H1 (cell line): ENCODE data around the gene PHLDA3. TPM values are rescaled to one million over a fixed set of nuclear protein-coding genes. Genes with fewer than 3 reads are reported as not detected.

Experiments
- CTCF ChIA-PET: fragments of 300-600 bp; sonication (Branson Sonifier 250); formaldehyde crosslinking; loops from one replicate; lab custom pipeline; 2021; ENCODE audit not compliant: partially characterized antibody; lab: Charles Lee
- POLR2A ChIA-PET: fragments of 300-600 bp; sonication (Branson Sonifier 250); formaldehyde crosslinking; loops from one replicate; lab custom pipeline; 2021; ENCODE audit warnings: inconsistent platforms; ENCODE audit not compliant: partially characterized antibody; lab: Charles Lee
- DNase-seq, 2 experiments: peaks; one replicate each; pipeline versions ENCODE4 v3.0.0 to v3.0.0-alpha.2; 2010 to 2022; ENCODE audit warnings: low spot score in 2 of 2, low read depth in 1 of 2, mixed read lengths in 1 of 2
- FAIRE-seq: peaks from 2 replicates; lab custom pipeline; 2011; peaks lifted over from hg19 to GRCh38; lab: Jason Lieb, UNC
- H2AFZ ChIP-seq: 2 replicates; pipeline ENCODE4 v1.8.1; 2012; ENCODE audit warnings: low read length, inconsistent platforms
- H2AK5ac ChIP-seq: 2 replicates; pipeline ENCODE4 v1.6.1; 2013; ENCODE audit warnings: low read depth, low read length
- H2BK120ac ChIP-seq: replicated peaks from 2 replicates; pipeline ENCODE3; 2013; ENCODE audit warnings: low read depth, low read length, inconsistent platforms
- H2BK12ac ChIP-seq: 2 replicates; pipeline ENCODE4 v1.6.1; 2013; ENCODE audit warnings: low read depth, low read length
- H2BK15ac ChIP-seq: 2 replicates; pipeline ENCODE4 v1.6.1; 2013; ENCODE audit warnings: low read length
- H2BK20ac ChIP-seq: 2 replicates; pipeline ENCODE4 v1.6.1; 2013; ENCODE audit warnings: low read length
- H2BK5ac ChIP-seq: 2 replicates; pipeline ENCODE4 v1.6.1; 2013; ENCODE audit warnings: low read depth, low read length
- H3K14ac ChIP-seq: 2 replicates; pipeline ENCODE4 v1.6.1; 2013; ENCODE audit warnings: inconsistent platforms; ENCODE audit not compliant: insufficient read length
- H3K18ac ChIP-seq: 2 replicates; pipeline ENCODE4 v1.6.1; 2013; ENCODE audit warnings: low read length; ENCODE audit errors: extremely low read depth
- H3K23ac ChIP-seq: 2 replicates; pipeline ENCODE4 v1.6.1; 2013; ENCODE audit warnings: inconsistent platforms; ENCODE audit not compliant: insufficient read length
- H3K23me2 ChIP-seq: 2 replicates; pipeline ENCODE4 v1.6.1; 2013; ENCODE audit warnings: low read depth, low read length
- H3K27ac ChIP-seq: 2 replicates; pipeline ENCODE4 v1.6.1; 2011; ENCODE audit warnings: low read depth, low read length, inconsistent platforms
- H3K27me3 ChIP-seq, 4 experiments: replicated peaks in 1 of 4; 1 replicate in 1 of 4; 2 replicates in 3 of 4; pipeline versions ENCODE4 v1.6.1 to v1.8.1; 2011 to 2013; ENCODE audit warnings: low read length in 3 of 4, mild to moderate bottlenecking in 3 of 4, inconsistent platforms in 2 of 4, mixed read lengths in 2 of 4, moderate library complexity in 1 of 4; ENCODE audit not compliant: control insufficient read depth in 3 of 4, insufficient read depth in 3 of 4; ENCODE audit errors: extremely low read depth in 1 of 4
- H3K36me3 ChIP-seq, 4 experiments: 2 replicates each; pipeline versions ENCODE4 v1.6.1 to v1.8.1; 2011 to 2013; ENCODE audit warnings: mild to moderate bottlenecking in 4 of 4, low read length in 3 of 4, moderate library complexity in 2 of 4, control low read depth in 1 of 4, inconsistent platforms in 1 of 4; ENCODE audit not compliant: insufficient read depth in 4 of 4, control insufficient read depth in 2 of 4
- H3K4ac ChIP-seq: replicated peaks from 2 replicates; pipeline ENCODE3; 2013; ENCODE audit warnings: low read length, low read depth, mixed read lengths, inconsistent platforms; ENCODE audit not compliant: insufficient read length
- H3K4me1 ChIP-seq, 4 experiments: replicated peaks in 1 of 4; 1 replicate in 1 of 4; 2 replicates in 3 of 4; pipeline versions ENCODE4 v1.6.1 to v1.8.1; 2011 to 2013; ENCODE audit warnings: low read length in 3 of 4, inconsistent platforms in 2 of 4, mixed read lengths in 1 of 4; ENCODE audit not compliant: insufficient read depth in 4 of 4, control insufficient read depth in 3 of 4
- H3K4me2 ChIP-seq, 2 experiments: 2 replicates each; pipeline versions ENCODE4 v1.6.1 to v1.8.1; 2011 to 2013; ENCODE audit warnings: low read depth in 2 of 2, low read length in 2 of 2, control low read depth in 1 of 2, inconsistent platforms in 1 of 2, mild to moderate bottlenecking in 1 of 2; ENCODE audit not compliant: insufficient read depth in 1 of 2
- H3K4me3 ChIP-seq, 4 experiments: fragments of 200-600, 300-600 bp in 1 of 4; sonication (generic), shearing (Covaris generic), sonication (Bioruptor Twin) in 1 of 4; 2 replicates each; pipeline versions ENCODE4 v1.5.1 to v1.8.1; 2011 to 2016; ENCODE audit warnings: low read length in 4 of 4, low read depth in 3 of 4, control low read depth in 2 of 4, inconsistent platforms in 2 of 4, mild to moderate bottlenecking in 2 of 4, mixed read lengths in 1 of 4, moderate library complexity in 1 of 4; ENCODE audit not compliant: insufficient read depth in 2 of 4; ENCODE audit errors: extremely low read depth in 1 of 4
- H3K56ac ChIP-seq: replicated peaks from 2 replicates; pipeline ENCODE3; 2013; ENCODE audit warnings: low read depth, mild to moderate bottlenecking, mixed read lengths, low read length, inconsistent platforms; ENCODE audit not compliant: insufficient read length
- H3K79me1 ChIP-seq: 2 replicates; pipeline ENCODE4 v1.6.1; 2013; ENCODE audit warnings: low read depth, low read length, control low read depth
- H3K79me2 ChIP-seq, 2 experiments: 2 replicates each; pipeline versions ENCODE4 v1.6.1 to v1.8.1; 2012 to 2013; ENCODE audit warnings: low read length in 2 of 2, mild to moderate bottlenecking in 2 of 2, inconsistent platforms in 1 of 2; ENCODE audit not compliant: insufficient read depth in 2 of 2, control insufficient read depth in 1 of 2
- H3K9ac ChIP-seq, 4 experiments: replicated peaks in 1 of 4; 1 replicate in 1 of 4; 2 replicates in 3 of 4; pipeline versions ENCODE4 v1.6.1 to v1.8.1; 2011 to 2013; ENCODE audit warnings: low read depth in 3 of 4, low read length in 3 of 4, control low read depth in 2 of 4, mild to moderate bottlenecking in 2 of 4, moderate library complexity in 2 of 4, inconsistent platforms in 1 of 4; ENCODE audit errors: extremely low read depth in 1 of 4
- H3K9me3 ChIP-seq, 2 experiments: 2 replicates each; pipeline versions ENCODE4 v1.6.1 to v1.8.1; 2012 to 2013; ENCODE audit warnings: mild to moderate bottlenecking in 2 of 2, moderate library complexity in 2 of 2, control low read depth in 1 of 2, inconsistent platforms in 1 of 2, low read depth in 1 of 2, low read length in 1 of 2, mixed read lengths in 1 of 2; ENCODE audit not compliant: insufficient read depth in 2 of 2
- H4K20me1 ChIP-seq, 2 experiments: replicated peaks in 1 of 2; 2 replicates each; pipeline versions ENCODE3 to v1.8.1; 2011 to 2013; ENCODE audit warnings: inconsistent platforms in 2 of 2, low read length in 2 of 2, mild to moderate bottlenecking in 1 of 2; ENCODE audit not compliant: insufficient read depth in 2 of 2, control insufficient read depth in 1 of 2
- H4K5ac ChIP-seq: 2 replicates; pipeline ENCODE4 v1.6.1; 2013; ENCODE audit warnings: low read length, low read depth, mixed read lengths, inconsistent platforms; ENCODE audit not compliant: insufficient read length
- H4K8ac ChIP-seq: 2 replicates; pipeline ENCODE4 v1.8.0; 2013; ENCODE audit warnings: mild to moderate bottlenecking, moderate library complexity, low read length, inconsistent platforms; ENCODE audit not compliant: insufficient read depth; ENCODE audit errors: extremely low read depth
- H4K91ac ChIP-seq: replicated peaks from 2 replicates; pipeline ENCODE3; 2013; ENCODE audit warnings: low read length, mixed read lengths, inconsistent platforms; ENCODE audit not compliant: insufficient read length
- BACH1 ChIP-seq: IDR thresholded peaks from 2 replicates; pipeline ENCODE4 v1.6.1; 2012; ENCODE audit warnings: low read length, improper control_type of control experiment
- CHD1 ChIP-seq: IDR thresholded peaks from 2 replicates; pipeline ENCODE4 v1.6.1; 2012; ENCODE audit warnings: low read depth, low read length, improper control_type of control experiment
- CTBP2 ChIP-seq: IDR thresholded peaks from 2 replicates; pipeline ENCODE4 v1.7.0; 2011; ENCODE audit warnings: borderline replicate concordance, mild to moderate bottlenecking, moderate library complexity, mixed read lengths, low read length; ENCODE audit not compliant: insufficient read depth, insufficient read length
- CTCF ChIP-seq, 3 experiments: IDR thresholded peaks; 1 replicate in 2 of 3; 2 replicates in 1 of 3; pipeline versions ENCODE4 v1.5.1 to v1.6.1; 2011; ENCODE audit warnings: low read length in 3 of 3, mild to moderate bottlenecking in 3 of 3, inconsistent platforms in 2 of 3, low read depth in 1 of 3, moderate library complexity in 1 of 3; ENCODE audit not compliant: insufficient read depth in 1 of 3; ENCODE audit errors: control extremely low read depth in 1 of 3
- EZH2 ChIP-seq: fragments of 200-600 bp; sonication (generic); IDR thresholded peaks from 2 replicates; pipeline ENCODE4 v1.7.1; 2012; ENCODE audit warnings: low read depth, mild to moderate bottlenecking, moderate library complexity, low read length, inconsistent platforms; ENCODE audit not compliant: severe bottlenecking
- HDAC2 ChIP-seq, 2 experiments: fragments of 300-600 bp in 1 of 2; sonication (generic) in 1 of 2; IDR thresholded peaks; 2 replicates each; pipeline ENCODE4 v1.6.1; 2011 to 2012; ENCODE audit warnings: low read depth in 2 of 2, low read length in 2 of 2, mild to moderate bottlenecking in 2 of 2, moderate library complexity in 2 of 2, borderline replicate concordance in 1 of 2, inconsistent platforms in 1 of 2
- HDAC6 ChIP-seq: IDR thresholded peaks from one replicate; pipeline ENCODE4 v1.7.1; 2012; ENCODE audit warnings: low read depth, mild to moderate bottlenecking, inconsistent platforms, low read length, moderate library complexity
- MAX ChIP-seq: IDR thresholded peaks from 2 replicates; pipeline ENCODE4 v1.6.1; 2012; ENCODE audit warnings: inconsistent platforms
- SIX5 ChIP-seq: IDR thresholded peaks from 2 replicates; pipeline ENCODE4 v1.6.1; 2011; ENCODE audit warnings: mild to moderate bottlenecking, low read depth, low read length
- TEAD4 ChIP-seq: IDR thresholded peaks from 2 replicates; pipeline ENCODE4 v1.6.1; 2012; ENCODE audit warnings: low read depth, low read length, inconsistent platforms, mixed read lengths
- ZNF274 ChIP-seq: IDR thresholded peaks from 2 replicates; pipeline ENCODE4 v1.7.0; 2012; ENCODE audit warnings: low read length, borderline replicate concordance; ENCODE audit errors: extremely low read depth
- WGBS, 2 experiments: shearing (Covaris generic) in 1 of 2; methylation state at CpG; one replicate each; pipeline versions ENCODE4 v1.1.6 to v1.1.7; 2013 to 2015; ENCODE audit warnings: low lambda C conversion rate in 2 of 2, mixed read lengths in 2 of 2, inconsistent platforms in 1 of 2, low coverage in 1 of 2, missing lambda C conversion rate in 1 of 2; ENCODE audit not compliant: insufficient replicate concordance in 2 of 2, insufficient coverage in 1 of 2, insufficient read length in 1 of 2; ENCODE audit errors: extremely low coverage in 1 of 2, missing lambda C conversion rate in 1 of 2; 5-methylcytosine and 5-hydroxymethylcytosine counted together
- polyA plus RNA-seq, 7 experiments: library from polyadenylated mRNA; depleted of rRNA in 3 of 7; stranded (reverse) in 5 of 7; unstranded in 2 of 7; fragments of >200 nt in 5 of 7; fragments of 200-250 nt in 2 of 7; gene quantifications; 1 replicate in 5 of 7; 2 replicates in 1 of 7; 4 replicates in 1 of 7; pipeline versions ENCODE4 v1.2.1 to v1.2.3, GENCODE V29; 2011 to 2013; ENCODE audit warnings: missing spikeins in 2 of 7, mixed read lengths in 2 of 7
- total RNA-seq: library from RNA; stranded (reverse); fragmentation: NEBNext Ultra II Directional; extraction: Animal tissue kit (Norgen Biotek cat#: 25700); gene quantifications from 2 replicates; pipeline ENCODE4 v1.2.1, GENCODE V29; 2021

Gene PHLDA3
- total and polyA plus RNA-seq, 2 of the 8 experiments (the other 6 are each of a cell fraction or from before 2014, with no cell fraction given) = 25.5 to 27.5 TPM

- Histone ChIP-seq H3K14ac (no peak overlapping the region), H3K56ac (no peak overlapping the region), H3K23ac (no peak overlapping the region), H3K9ac (no peak overlapping the region), H3K4me1 (peaks cover 4 to 15% (median 11%) of the 10 kb centered on the region in 4 experiments), H3K79me2 (no peaks in the 10 kb centered on the region), H3K23me2 (no peaks in the 10 kb centered on the region), H4K5ac (no peak overlapping the region), H2BK120ac (no peak overlapping the region), H3K4ac (no peak overlapping the region), H3K4me3 (no peak overlapping the region), H4K91ac (no peak overlapping the region), H2AFZ (no peak overlapping the region), H3K36me3 (no peaks in the 10 kb centered on the region), H4K20me1 (no peaks in the 10 kb centered on the region), H3K4me2 (no peak overlapping the region), H4K8ac (no peak overlapping the region), H2AK5ac (0 out of 2 replicates have a peak overlapping the region, but pooled peaks have one; percentile 48), H3K18ac (no peak overlapping the region), H3K27me3 (no peaks in the 10 kb centered on the region; a peak in 1 of 7 replicates), H3K9me3 (no peaks in the 10 kb centered on the region), H2BK12ac (no peak overlapping the region; the same call in 1 of the 2 replicates), H3K27ac (no peak overlapping the region), H2BK15ac (peak overlapping the region; percentile 25; the same call in 1 of the 2 replicates), H2BK5ac (no peak overlapping the region), H3K79me1 (no peaks in the 10 kb centered on the region), H2BK20ac (no peak overlapping the region; the same call in 1 of the 2 replicates)
- CTCF ChIA-PET = interaction anchor here (0.6 to 12.4 kb wide), 6 partner anchors 10 to 1103 kb away, joined by 3 to 171 read pairs (median 106); no protein-coding TSS in a partner anchor
- POLR2A ChIA-PET = no interaction called here
- 82% methylated on average over 4 of the region's 4 CpGs; no CpG with 5 or more reads in 1 of the 2 experiments for WGBS, 2 experiments
- no peak for FAIRE-seq
- no peak for DNase-seq
- TF ChIP-seq MAX = no peak
- no peak for TF ChIP-seq CTBP2
- TF ChIP-seq CTCF (IDR thresholded peaks at IDR 0.05; ENCODE audit: control extremely low read depth in 1 of 3, insufficient read depth in 1 of 3, low read depth in 1 of 3, low read length in 3 of 3) = no peak
- no peak for TF ChIP-seq CHD1
- no peak for TF ChIP-seq EZH2
- no peak for TF ChIP-seq ZNF274
- TF ChIP-seq BACH1 = no peak
- TF ChIP-seq HDAC6 = no peak
- no peak for TF ChIP-seq SIX5
- no peak for TF ChIP-seq TEAD4
- no peak for TF ChIP-seq HDAC2 (IDR thresholded peaks at IDR 0.05; ENCODE audit: borderline replicate concordance in 1 of 2, low read depth in 2 of 2, low read length in 2 of 2)
Measured at GRCh38 chr1:201444792-201445191, 24.2 kb downstream of the PHLDA3 start.
